Measurements from ENCODE around the gene SLC22A1.

DNA sequence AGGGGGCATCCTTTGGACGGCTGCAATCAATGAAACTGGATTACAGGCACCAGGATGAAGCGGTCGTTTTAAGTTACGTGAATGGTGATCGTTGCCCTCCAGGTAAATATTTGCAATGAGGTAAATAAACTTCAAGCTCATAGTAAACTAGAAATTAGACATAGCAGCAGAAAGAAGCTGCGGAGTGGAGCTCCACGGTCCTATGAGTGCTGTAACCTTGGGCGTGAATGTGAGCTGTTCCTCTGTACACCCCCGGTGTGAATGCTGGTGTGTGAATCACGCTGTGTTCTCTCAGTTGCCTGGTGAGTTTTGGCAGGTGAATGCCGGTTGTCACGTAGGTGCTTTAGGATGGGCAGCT, 42.0 kb upstream of the SLC22A1 start:
- TF ChIP-seq, protein P1, sequence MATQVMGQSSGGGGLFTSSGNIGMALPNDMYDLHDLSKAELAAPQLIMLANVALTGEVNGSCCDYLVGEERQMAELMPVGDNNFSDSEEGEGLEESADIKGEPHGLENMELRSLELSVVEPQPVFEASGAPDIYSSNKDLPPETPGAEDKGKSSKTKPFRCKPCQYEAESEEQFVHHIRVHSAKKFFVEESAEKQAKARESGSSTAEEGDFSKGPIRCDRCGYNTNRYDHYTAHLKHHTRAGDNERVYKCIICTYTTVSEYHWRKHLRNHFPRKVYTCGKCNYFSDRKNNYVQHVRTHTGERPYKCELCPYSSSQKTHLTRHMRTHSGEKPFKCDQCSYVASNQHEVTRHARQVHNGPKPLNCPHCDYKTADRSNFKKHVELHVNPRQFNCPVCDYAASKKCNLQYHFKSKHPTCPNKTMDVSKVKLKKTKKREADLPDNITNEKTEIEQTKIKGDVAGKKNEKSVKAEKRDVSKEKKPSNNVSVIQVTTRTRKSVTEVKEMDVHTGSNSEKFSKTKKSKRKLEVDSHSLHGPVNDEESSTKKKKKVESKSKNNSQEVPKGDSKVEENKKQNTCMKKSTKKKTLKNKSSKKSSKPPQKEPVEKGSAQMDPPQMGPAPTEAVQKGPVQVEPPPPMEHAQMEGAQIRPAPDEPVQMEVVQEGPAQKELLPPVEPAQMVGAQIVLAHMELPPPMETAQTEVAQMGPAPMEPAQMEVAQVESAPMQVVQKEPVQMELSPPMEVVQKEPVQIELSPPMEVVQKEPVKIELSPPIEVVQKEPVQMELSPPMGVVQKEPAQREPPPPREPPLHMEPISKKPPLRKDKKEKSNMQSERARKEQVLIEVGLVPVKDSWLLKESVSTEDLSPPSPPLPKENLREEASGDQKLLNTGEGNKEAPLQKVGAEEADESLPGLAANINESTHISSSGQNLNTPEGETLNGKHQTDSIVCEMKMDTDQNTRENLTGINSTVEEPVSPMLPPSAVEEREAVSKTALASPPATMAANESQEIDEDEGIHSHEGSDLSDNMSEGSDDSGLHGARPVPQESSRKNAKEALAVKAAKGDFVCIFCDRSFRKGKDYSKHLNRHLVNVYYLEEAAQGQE (IDR thresholded peaks at IDR 0.05; ENCODE audit: insufficient read depth in 1 of 2, low read depth in 2 of 2, low read length in 2 of 2) = no peak
- TF ChIP-seq POLR2AphosphoS5 (IDR thresholded peaks at IDR 0.05; ENCODE audit: low read depth, low read length) (no peak), SIN3A (IDR thresholded peaks at IDR 0.05; ENCODE audit: borderline replicate concordance, insufficient read depth, low read length) (no peak)
